ENCODE data around the gene RAB5B.

- TF ChIP-seq CTCF (IDR thresholded peaks at IDR 0.05 in 2 of 3, conservative IDR thresholded peaks at IDR 0.05 in 1 of 3; ENCODE audit: borderline replicate concordance in 1 of 3, insufficient read depth in 1 of 3, low read depth in 2 of 3, low read length in 2 of 3) = no peak
- no peak for TF ChIP-seq POLR2A (IDR thresholded peaks at IDR 0.05; ENCODE audit: borderline replicate concordance, extremely low read depth, insufficient read depth, insufficient read length)
- no peak for TF ChIP-seq TCF7L2 (IDR thresholded peaks at IDR 0.05; ENCODE audit: borderline replicate concordance, extremely low read depth, insufficient read depth, insufficient read length)
- TF ChIP-seq CEBPB (IDR thresholded peaks at IDR 0.05; ENCODE audit: low read depth) = no peak
- TF ChIP-seq EZH2 (IDR thresholded peaks at IDR 0.05) = no peak
- TF ChIP-seq, protein P1, sequence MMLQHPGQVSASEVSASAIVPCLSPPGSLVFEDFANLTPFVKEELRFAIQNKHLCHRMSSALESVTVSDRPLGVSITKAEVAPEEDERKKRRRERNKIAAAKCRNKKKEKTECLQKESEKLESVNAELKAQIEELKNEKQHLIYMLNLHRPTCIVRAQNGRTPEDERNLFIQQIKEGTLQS (IDR thresholded peaks at IDR 0.05) = no peak
- TF ChIP-seq YY1 (IDR thresholded peaks at IDR 0.05; ENCODE audit: extremely low read depth, insufficient replicate concordance, low read depth, low read length) = no peak
- no peak for TF ChIP-seq POLR2AphosphoS5 (IDR thresholded peaks at IDR 0.05; ENCODE audit: low read depth, low read length)
Observed at GRCh38 chr12:55929306-55929791, 44.5 kb upstream of the RAB5B start.
